ENCODE measurements around the gene TNNI3K.

- TF ChIP-seq CTCF (IDR thresholded peaks at IDR 0.05; ENCODE audit: low read length) (peak; percentile 56), EZH2 (IDR thresholded peaks at IDR 0.05; ENCODE audit: borderline replicate concordance, low read length) (no peak)
These were observed 233.9 kb downstream of the TNNI3K start for GRCh38 chr1:74468982-74469603.

Measured in OCI-LY1 (cell line).